ENCODE measurements around the gene LASP1NB.

LASP1NB gene

GRCh38 chr17:38912221-38912813, 13.1 kb upstream of the LASP1NB start:
- DNase-seq = peak in 1 of 35 experiments; percentile 6
- H3K4me1 ChIP-seq (ENCODE audit: control insufficient read depth in 1 of 2, extremely low read depth in 1 of 2, insufficient read depth in 2 of 2, low read length in 2 of 2) = peaks cover 0 to 52% of the 10 kb centered on the region in 2 experiments
- no peaks in the 10 kb centered on the region for H3K9me3 ChIP-seq
- Mint-ChIP-seq H3K36me3 (peaks cover 22% of the 10 kb centered on the region), H3K27ac (peak overlapping the region; percentile 16 to 43), H3K27me3 (no peaks in the 10 kb centered on the region), H3K9me3 (no peaks in the 10 kb centered on the region), H3K4me3 (no peak overlapping the region), H3K4me1 (peaks cover 18 to 35% (median 27%) of the 10 kb centered on the region in 3 donors)
- POLR2A ChIA-PET = no interaction called here
- ATAC-seq (replicated peaks in 1 of 4) = no peak
- 96% methylated on average over 13 of the region's 13 CpGs for WGBS (ENCODE audit: insufficient coverage)
- no peak overlapping the region for H3K27ac ChIP-seq (ENCODE audit: low read length)
- no peaks in the 10 kb centered on the region for H3K27me3 ChIP-seq (replicated peaks in 1 of 2; ENCODE audit: control insufficient read depth in 2 of 2, extremely low read depth in 1 of 2, insufficient read depth in 2 of 2, low read length in 1 of 2)
- CTCF ChIA-PET = no interaction called here
- H3K36me3 ChIP-seq (ENCODE audit: control insufficient read depth in 2 of 2, extremely low read depth in 1 of 2, insufficient read depth in 1 of 2, low read length in 1 of 2) = peaks cover 24 to 70% of the 10 kb centered on the region in 2 donors
- H3K4me3 ChIP-seq (ENCODE audit: control insufficient read depth in 1 of 2, extremely low read depth in 1 of 2, low read length in 1 of 2) = no peak overlapping the region

DNA sequence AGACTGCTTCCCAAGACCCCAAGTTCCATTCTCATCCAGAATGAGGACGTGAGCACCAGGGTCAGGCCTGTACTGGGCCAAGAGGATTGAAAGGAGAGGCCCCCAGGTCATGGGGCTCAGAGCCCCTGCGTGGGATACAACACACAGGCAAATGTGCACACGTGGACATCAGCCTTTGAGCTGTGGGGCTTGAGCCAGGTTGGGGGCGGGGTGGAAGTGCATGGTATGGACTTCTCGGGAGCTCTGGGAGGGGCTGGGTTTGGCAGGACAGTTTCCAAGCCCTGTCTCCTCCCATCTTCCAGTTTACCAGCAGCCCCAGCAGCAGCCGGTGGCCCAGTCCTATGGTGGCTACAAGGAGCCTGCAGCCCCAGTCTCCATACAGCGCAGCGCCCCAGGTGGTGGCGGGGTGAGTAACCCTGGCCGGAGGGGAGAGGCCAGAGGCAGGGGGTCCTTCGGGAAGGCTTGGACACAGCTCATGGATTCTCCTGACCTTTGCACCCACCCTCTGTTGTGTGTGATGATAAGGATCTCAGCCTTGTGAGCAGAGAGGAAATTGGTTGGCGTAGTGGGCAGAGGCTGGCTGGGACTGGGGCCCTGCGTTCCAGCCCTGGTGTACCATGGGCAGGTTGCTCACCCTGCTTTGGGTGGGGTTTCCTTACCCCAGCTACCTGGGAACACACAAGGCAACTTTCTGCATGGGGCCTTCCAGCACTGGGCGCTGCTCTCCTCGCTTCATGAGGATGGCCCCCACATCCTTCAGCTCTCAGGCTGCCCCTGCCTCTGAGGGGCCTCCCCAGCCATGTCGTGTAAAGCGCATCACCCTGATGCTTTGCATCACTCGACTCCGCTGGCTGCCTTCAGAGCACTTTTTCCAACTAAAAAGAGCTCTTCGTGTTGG, 10.4 kb upstream of the LASP1NB start:
- ChIA-PET CTCF (no interaction called here), POLR2A (no interaction called here)
- Histone ChIP-seq H3K27me3 (replicated peaks in 1 of 2; ENCODE audit: control insufficient read depth in 2 of 2, extremely low read depth in 1 of 2, insufficient read depth in 2 of 2, low read length in 1 of 2) (no peaks in the 10 kb centered on the region), H3K9me3 (no peaks in the 10 kb centered on the region), H3K4me3 (ENCODE audit: control insufficient read depth in 1 of 2, extremely low read depth in 1 of 2, low read length in 1 of 2) (no peak overlapping the region), H3K36me3 (ENCODE audit: control insufficient read depth in 2 of 2, extremely low read depth in 1 of 2, insufficient read depth in 1 of 2, low read length in 1 of 2) (peaks cover 34 to 81% of the 10 kb centered on the region in 2 donors), H3K4me1 (ENCODE audit: control insufficient read depth in 1 of 2, extremely low read depth in 1 of 2, insufficient read depth in 2 of 2, low read length in 2 of 2) (peaks cover 0 to 39% of the 10 kb centered on the region in 2 experiments), H3K27ac (ENCODE audit: low read length) (no peak overlapping the region)
- DNase-seq = peak in 1 of 35 experiments; percentile 2
- Mint-ChIP-seq H3K27me3 (no peaks in the 10 kb centered on the region), H3K36me3 (peaks cover 35% of the 10 kb centered on the region), H3K9me3 (no peaks in the 10 kb centered on the region), H3K27ac (peak overlapping the region in 1 of 2 donors; percentile 2), H3K4me3 (no peak overlapping the region), H3K4me1 (peaks cover 13 to 18% (median 13%) of the 10 kb centered on the region in 3 donors)
- no peak for ATAC-seq (replicated peaks in 1 of 4)
- WGBS (ENCODE audit: insufficient coverage) = 91% methylated on average over 8 of the region's 20 CpGs

DNA sequence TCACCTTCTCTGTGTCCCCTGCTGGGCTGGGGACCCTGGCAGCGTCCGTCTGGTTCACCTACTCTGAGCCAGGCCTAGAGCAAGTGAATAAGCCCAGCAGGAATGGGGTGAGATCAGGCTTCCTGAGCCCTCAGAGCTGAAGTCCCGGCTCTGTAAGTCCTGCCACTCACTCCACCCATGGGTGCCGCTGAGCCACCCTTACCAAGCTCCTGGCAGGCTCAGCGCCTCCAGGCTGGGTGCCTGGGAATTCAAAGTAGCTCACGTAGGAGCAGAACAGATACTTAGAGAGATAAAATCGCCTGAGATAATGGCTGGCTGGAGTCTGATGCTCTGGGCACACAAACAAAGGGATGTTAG, 9.8 kb upstream of the LASP1NB start:
- WGBS (ENCODE audit: insufficient coverage) = 97% methylated on average over 4 of the region's 7 CpGs
- Histone ChIP-seq H3K36me3 (ENCODE audit: control insufficient read depth in 2 of 2, extremely low read depth in 1 of 2, insufficient read depth in 1 of 2, low read length in 1 of 2) (peaks cover 32 to 88% of the 10 kb centered on the region in 2 donors), H3K4me3 (ENCODE audit: control insufficient read depth in 1 of 2, extremely low read depth in 1 of 2, low read length in 1 of 2) (no peak overlapping the region), H3K4me1 (ENCODE audit: control insufficient read depth in 1 of 2, extremely low read depth in 1 of 2, insufficient read depth in 2 of 2, low read length in 2 of 2) (peaks cover 0 to 39% of the 10 kb centered on the region in 2 experiments), H3K27me3 (replicated peaks in 1 of 2; ENCODE audit: control insufficient read depth in 2 of 2, extremely low read depth in 1 of 2, insufficient read depth in 2 of 2, low read length in 1 of 2) (no peaks in the 10 kb centered on the region), H3K27ac (ENCODE audit: low read length) (no peak overlapping the region), H3K9me3 (no peaks in the 10 kb centered on the region)
- Mint-ChIP-seq H3K4me3 (no peak overlapping the region), H3K36me3 (peaks cover 39% of the 10 kb centered on the region), H3K4me1 (peaks cover 11 to 20% (median 17%) of the 10 kb centered on the region in 3 donors), H3K27me3 (no peaks in the 10 kb centered on the region), H3K9me3 (no peaks in the 10 kb centered on the region), H3K27ac (no peak overlapping the region)
- POLR2A ChIA-PET = no interaction called here
- DNase-seq = peak in 1 of 35 experiments; percentile 3
- CTCF ChIA-PET = no interaction called here
- no peak for ATAC-seq (replicated peaks in 1 of 4)

DNA sequence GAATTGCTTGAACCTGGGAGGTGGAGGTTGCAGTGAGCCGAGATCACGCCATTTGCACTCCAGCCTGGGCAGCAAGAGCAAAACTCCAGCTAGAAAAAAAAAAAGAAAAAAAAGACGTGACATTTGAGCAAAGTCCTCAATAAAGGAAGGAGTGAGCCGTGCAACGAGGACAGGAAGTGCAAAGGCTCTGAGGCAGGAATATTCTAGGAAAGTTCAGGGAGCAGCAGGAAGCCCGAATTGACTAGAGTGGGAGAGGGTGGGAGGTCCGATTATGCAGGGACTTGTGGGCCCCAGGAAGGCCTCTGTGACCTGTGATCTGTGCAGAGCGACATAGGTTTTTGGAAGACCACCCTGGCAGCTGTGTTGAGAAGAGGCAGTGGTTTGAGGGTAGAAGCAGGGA, 8.6 kb upstream of the LASP1NB start:
- Mint-ChIP-seq H3K4me1 (peaks cover 13 to 24% (median 17%) of the 10 kb centered on the region in 3 donors), H3K27ac (peak overlapping the region; percentile 31 to 82), H3K36me3 (peaks cover 39% of the 10 kb centered on the region), H3K4me3 (no peak overlapping the region), H3K9me3 (no peaks in the 10 kb centered on the region), H3K27me3 (no peaks in the 10 kb centered on the region)
- 87% methylated on average over 8 of the region's 8 CpGs for WGBS (ENCODE audit: insufficient coverage)
- Histone ChIP-seq H3K9me3 (no peaks in the 10 kb centered on the region), H3K27ac (ENCODE audit: low read length) (no peak overlapping the region), H3K4me1 (ENCODE audit: control insufficient read depth in 1 of 2, extremely low read depth in 1 of 2, insufficient read depth in 2 of 2, low read length in 2 of 2) (peaks cover 0 to 31% of the 10 kb centered on the region in 2 experiments), H3K36me3 (ENCODE audit: control insufficient read depth in 2 of 2, extremely low read depth in 1 of 2, insufficient read depth in 1 of 2, low read length in 1 of 2) (peaks cover 32 to 87% of the 10 kb centered on the region in 2 donors), H3K4me3 (ENCODE audit: control insufficient read depth in 1 of 2, extremely low read depth in 1 of 2, low read length in 1 of 2) (no peak overlapping the region), H3K27me3 (replicated peaks in 1 of 2; ENCODE audit: control insufficient read depth in 2 of 2, extremely low read depth in 1 of 2, insufficient read depth in 2 of 2, low read length in 1 of 2) (no peaks in the 10 kb centered on the region)
- ATAC-seq (replicated peaks in 1 of 4) (no peak), DNase-seq (no peak)
- ChIA-PET POLR2A (interaction anchor here in 1 of 2 donors (0.6 kb wide), 1 partner anchor 153 kb away, joined by 5 read pairs; no protein-coding TSS in a partner anchor), CTCF (interaction anchor here in 1 of 2 donors (0.7 kb wide), 1 partner anchor 115 kb away, joined by 3 read pairs; no protein-coding TSS in a partner anchor)

- DNase-seq = peak in 1 of 35 experiments; percentile 2
- Mint-ChIP-seq H3K9me3 (no peaks in the 10 kb centered on the region), H3K36me3 (peaks cover 39% of the 10 kb centered on the region), H3K27ac (peak overlapping the region; percentile 31 to 82), H3K27me3 (no peaks in the 10 kb centered on the region), H3K4me1 (peaks cover 13 to 25% (median 17%) of the 10 kb centered on the region in 3 donors), H3K4me3 (no peak overlapping the region)
- Histone ChIP-seq H3K27me3 (replicated peaks in 1 of 2; ENCODE audit: control insufficient read depth in 2 of 2, extremely low read depth in 1 of 2, insufficient read depth in 2 of 2, low read length in 1 of 2) (no peaks in the 10 kb centered on the region), H3K27ac (ENCODE audit: low read length) (no peak overlapping the region), H3K4me1 (ENCODE audit: control insufficient read depth in 1 of 2, extremely low read depth in 1 of 2, insufficient read depth in 2 of 2, low read length in 2 of 2) (peaks cover 0 to 26% of the 10 kb centered on the region in 2 experiments), H3K36me3 (ENCODE audit: control insufficient read depth in 2 of 2, extremely low read depth in 1 of 2, insufficient read depth in 1 of 2, low read length in 1 of 2) (peaks cover 32 to 83% of the 10 kb centered on the region in 2 donors), H3K9me3 (no peaks in the 10 kb centered on the region), H3K4me3 (ENCODE audit: control insufficient read depth in 1 of 2, extremely low read depth in 1 of 2, low read length in 1 of 2) (no peak overlapping the region)
- ChIA-PET POLR2A (interaction anchor here in 1 of 2 donors (0.6 kb wide), 1 partner anchor 46 kb away, joined by 4 read pairs; no protein-coding TSS in a partner anchor), CTCF (no interaction called here)
- WGBS (ENCODE audit: insufficient coverage) = no CpG with 5 or more reads among the region's 3 CpGs
- ATAC-seq (replicated peaks in 1 of 4) = no peak
These were observed 8.2 kb upstream of the LASP1NB start for GRCh38 chr17:38917259-38917658.

GRCh38 chr17:38918129-38918913, 7.1 kb upstream of the LASP1NB start:
- ATAC-seq (replicated peaks in 1 of 4) (no peak), DNase-seq (peak in 1 of 35 experiments; percentile 16)
- Mint-ChIP-seq H3K4me1 (peaks cover 11 to 22% (median 17%) of the 10 kb centered on the region in 3 donors), H3K4me3 (no peak overlapping the region), H3K36me3 (peaks cover 39% of the 10 kb centered on the region), H3K27me3 (no peaks in the 10 kb centered on the region), H3K9me3 (no peaks in the 10 kb centered on the region), H3K27ac (no peak overlapping the region)
- Histone ChIP-seq H3K4me3 (ENCODE audit: control insufficient read depth in 1 of 2, extremely low read depth in 1 of 2, low read length in 1 of 2) (no peak overlapping the region), H3K4me1 (ENCODE audit: control insufficient read depth in 1 of 2, extremely low read depth in 1 of 2, insufficient read depth in 2 of 2, low read length in 2 of 2) (peaks cover 0 to 16% of the 10 kb centered on the region in 2 experiments), H3K27me3 (replicated peaks in 1 of 2; ENCODE audit: control insufficient read depth in 2 of 2, extremely low read depth in 1 of 2, insufficient read depth in 2 of 2, low read length in 1 of 2) (no peaks in the 10 kb centered on the region), H3K36me3 (ENCODE audit: control insufficient read depth in 2 of 2, extremely low read depth in 1 of 2, insufficient read depth in 1 of 2, low read length in 1 of 2) (peaks cover 31 to 73% of the 10 kb centered on the region in 2 donors), H3K9me3 (no peaks in the 10 kb centered on the region), H3K27ac (ENCODE audit: low read length) (no peak overlapping the region)
- CTCF ChIA-PET = interaction anchor here (0.6 kb wide), 2 partner anchors 48 to 250 kb away, joined by 3 to 5 read pairs; partner anchors contain the start of gene LASP1 (in 1 of the 2)
- POLR2A ChIA-PET = interaction anchor here in 1 of 2 donors (0.6 kb wide), 2 partner anchors 40 to 45 kb away, joined by 4 read pairs; no protein-coding TSS in a partner anchor
- WGBS (ENCODE audit: insufficient coverage) = 94% methylated on average over 32 of the region's 37 CpGs

All from T-cell (primary cell).